Lower leg skin (tissue), 4 donors: ENCODE measurements around the gene CLEC16A. TPM values are rescaled to one million over a fixed set of nuclear protein-coding genes. Genes with fewer than 3 reads are reported as not detected.

Experiments used
- DNase-seq, 2 donors: peaks; one replicate each; pipeline ENCODE4 v3.0.0-alpha.2; 2019; ENCODE audit warnings: low spot score in 2 of 2
- H3K4me3 ChIP-seq: fragments of 200-600 bp; sonication (generic); 2 replicates; pipeline ENCODE4 v1.5.1; 2017; ENCODE audit warnings: mild to moderate bottlenecking, low read depth; ENCODE audit not compliant: poor library complexity, severe bottlenecking
- POLR2A ChIP-seq, 2 donors: fragments of 450-650 bp; IDR thresholded peaks; one replicate each; pipeline ENCODE4 v1.6.1; 2016 to 2017; ENCODE audit warnings: antibody characterized with exemption in 2 of 2, mild to moderate bottlenecking in 1 of 2, moderate library complexity in 1 of 2
- WGBS, 2 donors: methylation state at CpG; one replicate each; pipeline ENCODE4 v1.1.5; 2018; 5-methylcytosine and 5-hydroxymethylcytosine counted together
- intact Hi-C: fragments of 100-400 bp; cut with DNase I; formaldehyde crosslinking; loops from one replicate; pipeline ENCODE4 v1.15.0; 2023; ENCODE audit warnings: low total_unique reads
- total RNA-seq, 4 donors: library from RNA; depleted of rRNA; stranded (reverse); fragments of >200 nt; gene quantifications; one replicate each; pipeline ENCODE4 v1.1.0, GENCODE V29; 2016
- TF ChIP-seq, protein P1 (sequence below), 3 donors: fragments of 450-650 bp; IDR thresholded peaks; one replicate each; pipeline ENCODE4 v1.5.1; 2016; ENCODE audit warnings: antibody characterized with exemption in 3 of 3, mild to moderate bottlenecking in 3 of 3, moderate library complexity in 2 of 3

CLEC16A gene
- total RNA-seq, 4 donors from 2014 or later: 26.8 to 30.0 (median 29.5) TPM

DNA sequence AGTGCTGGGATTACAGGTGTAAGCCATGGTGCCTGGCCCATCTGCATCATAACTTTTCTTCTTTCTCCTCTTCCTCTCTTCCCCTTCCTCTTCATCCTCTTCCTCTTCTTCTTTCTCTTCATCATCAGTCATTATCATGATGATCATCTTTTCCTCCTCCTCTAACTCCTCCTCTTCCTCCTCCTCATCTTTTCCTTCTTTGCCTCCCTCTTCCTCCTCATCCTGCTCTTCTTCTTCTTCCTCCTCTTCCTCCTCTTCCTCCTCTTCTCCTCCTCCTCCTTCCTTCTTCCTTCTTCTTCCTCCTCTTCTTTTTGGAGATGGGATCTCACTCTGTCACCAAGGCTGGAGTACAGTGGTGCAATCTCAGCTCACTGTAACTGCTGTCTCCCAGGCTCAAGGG is 249.1 kb downstream of the CLEC16A start:
- no peak overlapping the region for H3K4me3 ChIP-seq
- DNase-seq: no peak
- no peak for TF ChIP-seq POLR2A (IDR thresholded peaks at IDR 0.05)
- TF ChIP-seq, protein P1, sequence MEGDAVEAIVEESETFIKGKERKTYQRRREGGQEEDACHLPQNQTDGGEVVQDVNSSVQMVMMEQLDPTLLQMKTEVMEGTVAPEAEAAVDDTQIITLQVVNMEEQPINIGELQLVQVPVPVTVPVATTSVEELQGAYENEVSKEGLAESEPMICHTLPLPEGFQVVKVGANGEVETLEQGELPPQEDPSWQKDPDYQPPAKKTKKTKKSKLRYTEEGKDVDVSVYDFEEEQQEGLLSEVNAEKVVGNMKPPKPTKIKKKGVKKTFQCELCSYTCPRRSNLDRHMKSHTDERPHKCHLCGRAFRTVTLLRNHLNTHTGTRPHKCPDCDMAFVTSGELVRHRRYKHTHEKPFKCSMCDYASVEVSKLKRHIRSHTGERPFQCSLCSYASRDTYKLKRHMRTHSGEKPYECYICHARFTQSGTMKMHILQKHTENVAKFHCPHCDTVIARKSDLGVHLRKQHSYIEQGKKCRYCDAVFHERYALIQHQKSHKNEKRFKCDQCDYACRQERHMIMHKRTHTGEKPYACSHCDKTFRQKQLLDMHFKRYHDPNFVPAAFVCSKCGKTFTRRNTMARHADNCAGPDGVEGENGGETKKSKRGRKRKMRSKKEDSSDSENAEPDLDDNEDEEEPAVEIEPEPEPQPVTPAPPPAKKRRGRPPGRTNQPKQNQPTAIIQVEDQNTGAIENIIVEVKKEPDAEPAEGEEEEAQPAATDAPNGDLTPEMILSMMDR (IDR thresholded peaks at IDR 0.05): peak in 1 of 3 donors; percentile 41
- intact Hi-C loops: no loop called here

- no peak overlapping the region for H3K4me3 ChIP-seq
- TF ChIP-seq, protein P1 (IDR thresholded peaks at IDR 0.05): no peak
- TF ChIP-seq POLR2A (IDR thresholded peaks at IDR 0.05): no peak
- intact Hi-C loops: no loop called here
- DNase-seq: no peak
- WGBS, 2 donors: 76 to 92% methylated on average over 5 of the region's 5 CpGs
These were observed 250.5 kb downstream of the CLEC16A start for GRCh38 chr16:11194913-11195312.

DNA sequence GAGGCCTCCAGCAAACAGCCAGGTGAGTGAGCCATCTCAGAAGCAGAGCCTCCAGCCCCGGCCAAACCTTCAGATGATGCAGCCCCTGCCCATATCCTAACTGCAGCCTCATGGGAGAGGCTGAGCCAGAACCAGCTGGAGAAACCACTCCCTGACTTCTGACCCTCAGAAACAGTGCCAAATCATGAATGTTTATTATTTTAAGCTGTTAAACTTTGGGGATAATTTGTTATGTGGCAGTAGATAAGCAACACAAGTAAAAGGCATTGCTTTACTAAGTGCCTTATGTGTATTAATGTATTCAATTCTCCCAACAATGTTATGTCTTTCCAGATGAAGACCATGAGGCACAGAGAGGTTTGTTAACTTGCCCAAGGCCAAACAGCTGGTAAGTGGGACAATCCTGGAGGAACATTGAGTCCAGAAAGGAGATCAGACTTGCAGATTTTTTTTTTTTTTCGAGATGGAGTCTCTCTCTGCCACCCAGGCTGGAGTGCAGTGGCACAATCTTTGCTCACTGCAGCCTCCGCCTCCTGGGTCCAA is 252.0 kb downstream of the CLEC16A start:
- DNase-seq: no peak
- intact Hi-C loops: no loop called here
- WGBS, 2 donors: 63 to 78% methylated on average over 3 of the region's 3 CpGs
- TF ChIP-seq POLR2A (IDR thresholded peaks at IDR 0.05): no peak
- TF ChIP-seq, protein P1 (IDR thresholded peaks at IDR 0.05): no peak
- H3K4me3 ChIP-seq: no peak overlapping the region

- intact Hi-C loops: no loop called here
- 71 to 72% methylated on average over 5 of the region's 5 CpGs for WGBS, 2 donors
- no peak for DNase-seq
These were observed 254.0 kb downstream of the CLEC16A start for GRCh38 chr16:11198375-11198774.

DNA sequence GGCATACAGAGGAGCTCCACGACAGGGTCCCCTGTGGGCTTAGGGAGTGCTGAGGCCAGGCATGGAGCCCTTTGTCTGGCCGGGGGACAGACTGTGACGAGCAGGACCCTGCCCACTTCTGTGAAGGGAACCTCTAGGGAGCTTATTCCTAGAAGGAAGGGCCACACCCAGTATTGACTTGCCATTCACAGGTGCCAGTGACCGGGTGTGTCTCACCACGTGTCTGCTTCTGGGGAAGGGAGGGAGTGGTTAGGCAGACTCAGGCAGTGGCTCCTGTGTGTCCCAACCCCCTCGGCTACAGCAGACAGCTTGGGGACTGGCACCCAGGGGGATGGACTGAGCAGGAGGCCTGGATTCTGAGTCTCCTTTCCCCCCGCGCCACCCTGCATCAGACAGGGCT is 254.5 kb downstream of the CLEC16A start:
- TF ChIP-seq, protein P1 (IDR thresholded peaks at IDR 0.05): no peak
- no peak for TF ChIP-seq POLR2A (IDR thresholded peaks at IDR 0.05)
- H3K4me3 ChIP-seq: no peak overlapping the region
- WGBS, 2 donors: 37 to 39% methylated on average over 8 of the region's 8 CpGs
- intact Hi-C loops: no loop called here
- DNase-seq: no peak

More at GRCh38 chr16:11198375-11198774, 254.0 kb downstream of the CLEC16A start:
- H3K4me3 ChIP-seq: no peak overlapping the region
- TF ChIP-seq, protein P1 (IDR thresholded peaks at IDR 0.05): no peak
- no peak for TF ChIP-seq POLR2A (IDR thresholded peaks at IDR 0.05)

- WGBS, 2 donors: 46 to 66% methylated on average over 10 of the region's 10 CpGs
- TF ChIP-seq, protein P1 (IDR thresholded peaks at IDR 0.05): no peak
- intact Hi-C loops: no loop called here
- no peak for DNase-seq
- H3K4me3 ChIP-seq: no peak overlapping the region
These were observed 256.2 kb downstream of the CLEC16A start for GRCh38 chr16:11200592-11200991.
